ENCODE results near the gene PPM1H.
A peak's percentile ranks its signal among the peaks of the same experiment; 100 is the strongest.

Gene PPM1H

DNA sequence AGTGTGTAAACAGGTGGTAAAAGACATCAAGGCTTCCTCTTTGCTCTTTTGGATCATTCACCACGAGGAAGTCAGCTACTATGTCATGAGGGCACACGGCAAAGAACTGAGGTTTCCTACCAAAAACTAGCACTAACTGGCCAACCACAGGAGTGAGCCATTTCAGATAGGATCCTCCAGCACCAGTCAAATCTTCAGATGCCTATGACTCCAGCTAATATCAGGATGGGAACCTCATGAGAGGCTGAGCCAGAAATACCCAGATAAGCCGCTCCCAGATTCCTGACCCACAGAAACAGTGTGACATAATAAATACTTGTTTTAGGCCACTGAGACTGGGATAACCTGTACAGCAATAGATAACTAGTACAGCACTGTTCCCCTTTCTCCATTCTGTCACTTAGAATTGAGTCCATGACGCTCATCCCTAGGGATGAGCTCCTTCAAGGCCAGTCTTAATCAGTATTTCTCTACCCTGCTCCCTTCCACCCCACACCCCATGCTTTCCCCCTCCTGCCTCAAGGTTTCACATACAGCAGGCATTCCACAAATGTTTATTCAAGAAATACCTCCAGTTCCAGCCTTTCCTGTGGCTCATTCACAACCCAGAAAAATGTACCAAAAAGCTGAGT lies 68.4 kb downstream of the PPM1H start:
- DNase-seq: no peak

DNA sequence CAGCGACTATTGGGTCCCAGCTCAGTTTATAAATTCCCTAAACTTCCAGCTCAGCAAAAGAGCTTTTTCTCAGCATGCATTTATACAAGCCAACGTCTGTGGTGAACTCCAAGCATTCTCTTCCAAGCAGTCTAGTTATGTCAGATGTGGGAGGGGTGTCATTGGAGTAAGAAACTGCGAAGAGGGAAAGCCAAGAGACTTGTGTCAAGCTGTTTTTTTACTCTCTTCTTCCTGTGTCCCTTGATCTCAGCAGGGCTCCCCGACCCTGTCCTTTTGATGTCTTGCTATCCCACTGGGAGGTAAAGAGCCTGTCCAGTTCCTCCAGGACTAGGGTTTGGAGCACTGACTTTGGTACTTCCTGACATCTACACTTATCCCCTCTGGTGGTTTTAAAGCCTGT lies 69.0 kb downstream of the PPM1H start:
- DNase-seq: no peak

DNA sequence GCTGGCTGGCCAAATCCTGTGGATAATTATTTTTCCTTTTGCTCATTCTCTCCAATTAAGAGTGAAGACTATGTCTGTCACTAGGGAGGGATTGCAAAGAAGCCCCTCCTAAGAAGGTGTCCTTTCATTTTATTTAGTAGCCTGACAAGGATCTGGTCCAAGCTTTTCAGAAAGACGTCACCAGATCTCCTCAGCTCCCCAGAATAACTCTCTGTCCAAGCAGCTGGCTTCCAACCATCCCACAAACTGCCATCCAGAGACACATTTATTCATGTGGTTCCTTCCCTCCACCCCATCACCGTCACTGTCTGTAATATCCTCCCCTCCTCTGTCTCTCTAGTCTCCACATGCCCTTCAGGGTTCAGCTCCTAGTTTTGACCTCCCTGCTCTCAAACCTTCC lies 69.9 kb downstream of the PPM1H start:
- DNase-seq: no peak

DNA sequence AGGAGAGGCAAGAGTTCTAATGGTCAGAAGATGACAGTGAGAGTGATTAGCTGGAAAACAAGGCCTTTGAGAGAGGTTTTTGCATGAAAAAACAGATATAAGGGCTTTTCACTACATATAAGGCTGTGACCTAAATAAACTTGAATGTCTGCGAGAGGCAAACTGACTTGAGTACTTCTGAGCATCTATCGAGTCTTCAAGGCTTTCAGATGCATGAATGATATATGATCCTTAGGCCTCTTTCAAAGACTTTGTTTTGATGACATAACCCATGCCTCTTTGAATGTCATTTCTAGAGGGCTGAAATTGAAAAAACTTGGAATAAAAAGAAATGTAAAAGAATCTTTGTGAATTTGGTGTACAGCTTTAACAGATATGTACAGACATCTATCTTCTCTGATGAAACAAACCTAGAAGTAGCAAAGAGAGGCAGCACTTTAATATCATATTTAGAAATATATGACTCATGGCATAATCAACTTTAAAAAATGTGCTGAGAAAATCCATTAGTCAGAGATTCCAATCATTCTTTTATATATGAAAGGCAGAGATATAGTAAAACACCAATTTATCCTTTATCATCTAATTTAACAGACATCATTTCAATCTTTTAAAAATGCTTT lies 72.6 kb downstream of the PPM1H start:
- DNase-seq: no peak

DNA sequence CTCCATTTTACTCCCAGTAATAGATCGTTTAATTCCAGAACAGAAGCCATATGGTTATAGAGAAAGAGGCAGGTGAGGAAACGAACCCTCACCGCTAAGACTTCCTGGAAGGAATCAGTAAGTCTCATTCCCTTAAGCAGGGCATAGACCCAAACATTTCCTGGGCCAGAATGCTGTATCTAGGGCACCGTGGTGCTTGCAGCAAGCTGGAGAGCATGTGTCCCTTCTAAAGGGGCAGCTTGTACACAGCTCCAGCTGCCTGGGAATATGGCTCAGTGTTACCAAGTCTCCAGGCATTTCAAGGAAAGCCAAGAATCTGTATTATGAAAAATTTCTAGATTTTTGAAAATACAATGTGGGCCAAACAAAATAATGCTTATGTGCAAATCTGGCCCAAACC lies 73.4 kb downstream of the PPM1H start:
- peak in 1 of 2 experiments; percentile 43 for DNase-seq

DNA sequence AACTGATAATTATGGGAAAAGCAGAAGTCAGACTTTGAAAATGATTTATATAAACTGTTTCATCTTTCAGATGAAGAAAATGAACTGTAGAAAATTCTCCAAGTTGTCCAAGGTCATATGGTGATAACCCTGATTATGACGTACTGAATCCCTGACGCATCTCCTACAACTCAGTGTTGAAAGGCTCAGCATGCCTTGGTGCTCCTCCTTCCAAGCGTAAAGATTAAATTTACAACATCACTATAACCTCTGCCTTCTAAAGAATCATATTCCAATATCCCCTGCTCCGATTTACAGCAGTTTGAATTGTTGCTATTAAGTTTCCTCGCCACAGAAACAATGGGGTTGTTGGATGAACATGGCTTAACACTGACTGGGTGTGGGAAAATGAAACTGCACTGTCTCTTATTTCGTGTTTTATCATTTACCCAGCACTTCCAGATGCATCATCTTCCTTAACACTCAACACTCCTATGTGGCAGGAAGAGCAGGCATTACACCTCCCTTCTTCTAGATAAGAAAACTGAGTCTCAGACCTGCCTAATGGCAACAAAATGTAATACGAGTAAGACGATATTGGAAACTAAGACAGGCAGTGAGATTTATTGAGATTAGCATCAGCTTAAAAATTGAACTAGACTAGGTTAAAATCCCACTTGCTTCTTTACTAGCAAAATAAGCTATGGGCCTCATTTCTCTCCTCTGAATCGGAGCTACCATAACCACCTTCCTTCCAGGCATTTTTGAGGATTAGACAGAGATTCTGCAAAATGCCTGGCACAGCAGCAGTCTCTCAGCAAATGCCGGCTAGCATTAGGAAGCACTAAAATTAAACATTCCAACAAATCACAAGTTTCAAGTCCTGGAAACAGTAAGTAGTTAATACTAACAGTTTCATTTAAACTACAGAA lies 74.2 kb downstream of the PPM1H start:
- no peak for DNase-seq

DNA sequence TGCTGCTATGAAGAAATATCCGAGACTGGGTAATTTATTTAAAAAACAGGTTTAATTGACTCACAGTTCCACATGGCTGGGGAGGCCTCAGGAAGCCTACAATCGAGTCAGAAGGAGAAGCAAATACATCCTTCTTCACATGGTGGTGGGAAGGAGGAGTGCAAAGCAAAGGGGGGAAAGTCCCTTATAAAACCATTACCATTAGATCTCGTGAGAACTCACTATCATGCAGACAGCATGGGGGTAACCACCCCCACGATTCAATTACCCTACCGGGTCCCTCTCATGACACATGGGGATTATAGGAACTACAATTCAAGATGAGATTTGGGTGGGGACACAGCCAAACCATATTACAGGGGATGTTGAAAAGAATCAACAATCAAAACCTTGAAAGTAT lies 74.9 kb downstream of the PPM1H start:
- no peak for DNase-seq

DNA sequence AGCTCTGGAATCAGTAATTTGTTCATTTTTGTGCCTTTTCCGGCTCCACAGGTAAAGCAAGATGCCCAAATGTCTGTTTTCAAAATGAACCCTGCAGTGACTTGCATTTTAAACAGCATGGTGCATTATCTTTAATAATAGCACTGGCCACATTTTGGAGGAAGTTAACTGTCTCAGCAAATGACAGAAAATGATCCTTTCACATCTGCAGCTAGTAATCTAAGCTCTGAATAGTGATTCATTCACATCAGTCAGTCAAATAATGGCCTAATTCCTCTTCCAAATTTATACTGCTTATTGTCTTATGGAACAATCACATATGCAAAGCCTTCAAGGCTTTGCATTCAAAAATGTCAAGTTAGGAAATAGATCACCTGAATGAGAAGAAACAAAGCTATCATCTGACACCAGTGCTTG lies 75.6 kb downstream of the PPM1H start:
- peak in 1 of 2 experiments; percentile 48 for DNase-seq

DNA sequence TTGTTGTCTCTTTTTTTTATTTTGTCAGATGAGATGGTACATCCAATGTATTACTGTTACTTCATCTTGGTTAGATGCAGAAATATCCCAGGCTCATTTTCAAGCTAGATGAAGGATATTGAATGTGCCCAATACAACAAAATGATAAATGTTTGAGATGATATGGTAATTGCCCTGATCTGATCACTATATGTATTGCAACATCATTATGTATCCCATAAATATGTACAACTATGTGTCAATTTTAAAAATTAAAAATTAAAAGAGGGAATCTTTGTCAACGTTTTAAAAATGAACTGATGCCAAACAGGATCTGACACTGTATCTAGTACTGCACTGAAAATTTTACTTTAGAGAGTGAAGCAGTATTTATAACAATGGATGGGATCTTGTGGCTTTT lies 78.5 kb downstream of the PPM1H start:
- no peak for DNase-seq

DNA sequence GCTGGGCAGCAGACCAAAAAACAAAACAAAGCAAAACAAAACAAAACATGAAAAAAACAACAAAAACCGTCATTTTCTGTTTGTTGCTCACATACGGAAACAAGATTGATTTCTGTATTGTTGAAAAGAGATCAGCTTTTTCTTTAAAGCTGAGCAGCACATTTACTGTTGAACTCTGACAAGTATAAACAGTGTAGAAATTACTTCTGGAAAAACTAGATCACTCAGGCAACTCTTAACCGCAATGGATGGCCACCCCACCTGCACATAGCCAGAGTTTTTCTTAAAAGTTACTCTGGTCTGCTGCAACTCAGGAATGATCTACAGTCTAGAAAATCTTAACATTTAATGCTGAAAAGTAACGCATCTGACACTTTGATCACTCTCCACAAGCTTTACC lies 80.9 kb downstream of the PPM1H start:
- no peak for DNase-seq

DNA sequence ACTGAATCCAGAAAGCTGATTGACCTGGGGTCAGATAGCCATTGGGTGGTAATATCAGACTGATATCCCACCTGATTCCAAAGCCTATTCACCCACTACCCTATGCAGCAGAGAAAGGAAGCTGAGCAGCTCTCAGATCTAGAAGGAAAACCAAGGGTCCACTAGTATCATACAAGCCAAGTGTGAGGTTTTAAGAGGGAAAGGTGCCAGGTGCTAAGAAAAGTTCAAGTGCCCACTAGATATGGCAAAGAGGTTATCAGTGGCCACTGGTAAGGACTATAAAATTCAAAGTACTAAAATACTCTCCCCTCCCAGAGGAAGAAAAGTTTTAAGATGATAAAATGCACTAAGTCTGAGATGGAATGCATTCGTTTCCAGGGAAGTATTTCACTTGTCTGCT lies 85.6 kb downstream of the PPM1H start:
- DNase-seq: no peak

DNA sequence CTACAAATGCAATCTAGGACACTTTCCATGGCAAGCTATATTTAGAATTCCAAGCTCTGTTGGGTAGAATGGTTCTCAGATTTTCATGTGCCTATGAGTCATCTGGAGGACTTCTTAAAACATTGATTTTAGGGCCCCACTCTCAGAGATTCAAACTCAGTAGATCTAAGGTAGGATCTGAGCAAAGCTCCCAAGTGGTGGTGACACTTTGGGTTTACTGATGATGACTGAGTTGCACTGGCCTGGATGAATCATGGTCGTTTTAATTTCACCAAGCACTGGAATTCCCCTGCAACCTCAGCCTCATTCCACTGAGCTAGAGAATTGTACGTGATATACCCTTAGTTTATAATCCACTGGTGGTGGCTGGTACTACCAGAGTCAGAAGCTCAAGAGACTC lies 86.5 kb downstream of the PPM1H start:
- no peak for DNase-seq

DNA sequence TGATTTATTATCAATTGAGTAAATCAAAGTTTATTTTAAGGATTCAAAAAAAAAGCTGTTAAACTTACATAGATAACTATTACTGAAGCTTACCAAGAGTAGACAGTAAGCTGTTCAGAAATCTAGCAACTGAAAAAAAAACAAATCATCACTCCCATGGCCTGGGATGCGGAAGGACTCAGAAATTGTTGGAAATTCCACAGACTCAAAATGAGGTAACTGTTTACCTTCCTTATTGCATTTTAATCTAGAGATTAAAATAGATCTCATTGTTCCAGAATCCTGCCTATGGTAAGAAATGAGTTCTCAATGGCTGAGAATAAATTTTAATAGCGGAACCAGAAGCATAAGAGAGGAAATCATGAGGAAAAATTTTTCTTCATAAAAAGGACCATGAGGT lies 87.2 kb downstream of the PPM1H start:
- no peak for DNase-seq

DNA sequence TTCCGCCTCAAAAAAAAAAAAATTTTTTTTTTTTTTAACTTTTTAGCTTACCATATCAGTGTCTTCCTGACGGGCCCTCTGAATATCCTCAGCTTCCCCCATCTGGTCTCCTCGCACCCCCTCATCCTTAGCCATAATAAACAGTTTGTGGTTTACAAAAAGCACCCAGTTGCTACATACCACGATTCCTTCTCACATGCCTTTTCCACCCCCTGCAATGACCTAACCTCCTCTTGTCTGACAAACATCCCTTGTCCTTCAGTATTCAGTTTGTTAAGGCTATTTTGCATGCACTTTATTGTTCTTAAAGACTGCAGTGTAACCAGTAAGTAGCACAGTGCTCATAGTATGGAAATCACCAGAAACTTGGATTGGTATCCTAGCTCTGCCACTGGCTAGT lies 88.5 kb downstream of the PPM1H start:
- peak; percentile 14 to 19 for DNase-seq

DNA sequence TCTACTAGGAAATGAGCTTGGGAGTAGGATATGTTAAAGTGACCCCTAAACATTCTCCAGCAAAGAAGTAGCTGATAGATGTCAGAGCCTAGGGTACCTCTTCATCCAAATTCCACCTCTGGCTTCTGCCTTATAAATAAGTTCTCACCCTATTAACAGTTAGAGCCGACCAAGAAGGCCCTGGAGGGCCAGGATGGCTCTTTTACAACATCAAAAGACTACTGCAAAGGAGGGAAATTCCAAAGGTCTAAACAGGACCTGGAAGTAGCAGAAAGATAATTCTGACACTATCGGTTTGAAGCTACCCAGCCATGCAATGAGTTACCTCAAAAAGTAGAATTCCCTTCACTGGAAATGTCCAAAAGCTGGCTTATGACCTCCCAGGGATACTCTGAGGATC lies 90.0 kb downstream of the PPM1H start:
- DNase-seq: no peak

DNA sequence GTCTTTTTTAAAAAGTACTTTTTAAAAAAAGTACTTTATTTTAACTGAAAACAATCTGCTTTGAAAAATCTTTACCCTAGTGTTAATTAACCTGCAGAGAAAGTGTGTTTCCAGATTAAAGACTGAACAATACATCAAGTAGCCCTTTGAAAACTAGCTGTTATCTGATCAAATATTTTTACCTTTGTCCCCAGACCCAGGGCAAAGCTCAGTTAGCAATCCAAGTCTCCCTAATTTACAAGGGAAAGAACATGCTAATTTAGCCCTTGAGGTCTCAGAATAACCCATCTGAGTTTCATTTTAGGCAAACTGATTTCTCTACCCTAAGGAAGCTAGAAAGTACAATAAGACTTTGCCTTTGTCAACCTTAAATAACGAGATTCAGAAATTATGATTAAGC lies 91.2 kb downstream of the PPM1H start:
- peak; percentile 82 to 84 for DNase-seq

DNA sequence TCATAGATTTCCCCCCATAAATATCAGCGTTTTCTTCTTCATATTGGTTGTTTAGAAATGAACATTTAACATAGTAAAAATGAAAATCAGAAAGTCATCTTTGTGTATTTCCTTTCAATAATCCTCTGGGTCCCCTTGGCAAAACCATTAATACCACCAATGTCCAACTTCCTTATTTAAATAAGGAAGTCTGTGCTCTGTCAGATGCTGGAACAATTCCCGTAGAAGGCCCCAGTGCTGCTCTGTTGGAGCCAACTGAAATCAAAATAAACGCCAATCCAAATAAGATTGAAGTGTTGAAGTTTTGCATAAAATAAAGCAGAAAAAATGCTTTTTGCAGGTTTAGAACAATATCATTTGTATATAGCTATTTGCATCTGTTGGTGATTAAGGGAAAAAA lies 93.1 kb downstream of the PPM1H start:
- DNase-seq: peak; percentile 33 to 66

DNA sequence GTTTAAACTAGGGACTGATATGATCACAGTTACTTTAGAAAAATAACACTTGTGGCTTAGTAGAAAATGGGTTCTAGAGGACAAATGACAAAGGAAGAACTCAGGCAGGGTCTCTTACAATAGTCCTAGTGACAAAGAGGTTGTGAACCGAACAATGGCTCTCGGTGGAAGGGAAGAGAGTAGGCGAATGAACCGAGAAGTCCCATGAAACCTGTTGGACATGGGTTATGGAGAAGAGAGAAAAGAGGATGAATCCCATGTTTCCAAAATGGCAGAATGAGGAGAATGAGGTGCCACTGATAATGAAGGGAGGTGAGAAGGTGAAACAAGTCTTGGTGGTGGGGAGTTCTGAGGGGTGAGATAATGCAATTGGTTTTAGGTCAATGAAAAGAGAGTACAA lies 94.1 kb downstream of the PPM1H start:
- no peak for DNase-seq

DNA sequence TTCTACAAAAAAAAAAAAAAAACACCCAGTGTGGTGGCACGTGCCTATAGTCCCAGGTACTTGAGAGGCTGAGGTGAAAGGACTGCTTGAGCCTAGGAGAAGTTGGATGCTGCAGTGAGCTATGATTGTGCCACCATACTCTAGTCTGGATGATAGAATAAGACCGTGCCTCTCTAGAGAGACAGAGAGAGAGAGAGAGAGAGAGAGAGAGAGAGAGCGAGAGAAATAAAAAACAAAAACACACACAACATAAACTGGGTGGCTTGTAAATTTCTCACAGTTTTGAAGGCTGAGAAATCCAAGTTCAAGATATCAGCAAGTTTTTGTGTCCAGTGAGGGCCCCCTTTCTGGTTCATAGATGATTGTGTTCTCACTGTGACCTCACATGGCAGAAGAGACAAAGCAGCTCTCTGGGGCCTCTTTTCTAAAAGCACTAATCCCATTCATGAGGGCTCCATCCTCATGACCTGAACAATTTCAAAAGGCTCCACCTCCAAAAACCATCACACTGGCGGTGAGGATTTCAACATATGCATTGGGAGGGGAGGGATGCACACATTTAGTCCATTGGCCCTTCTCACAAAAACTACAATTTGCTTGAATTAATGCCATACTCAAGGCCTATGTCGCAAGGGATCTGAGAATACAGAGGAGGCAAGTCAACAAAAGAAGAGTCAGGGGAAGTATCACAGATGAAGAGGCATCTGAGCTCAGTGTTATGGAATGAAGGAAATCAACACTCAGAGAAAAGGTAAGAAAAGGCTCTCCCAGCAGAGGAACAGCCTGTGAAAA lies 94.9 kb downstream of the PPM1H start:
- no peak for DNase-seq

DNA sequence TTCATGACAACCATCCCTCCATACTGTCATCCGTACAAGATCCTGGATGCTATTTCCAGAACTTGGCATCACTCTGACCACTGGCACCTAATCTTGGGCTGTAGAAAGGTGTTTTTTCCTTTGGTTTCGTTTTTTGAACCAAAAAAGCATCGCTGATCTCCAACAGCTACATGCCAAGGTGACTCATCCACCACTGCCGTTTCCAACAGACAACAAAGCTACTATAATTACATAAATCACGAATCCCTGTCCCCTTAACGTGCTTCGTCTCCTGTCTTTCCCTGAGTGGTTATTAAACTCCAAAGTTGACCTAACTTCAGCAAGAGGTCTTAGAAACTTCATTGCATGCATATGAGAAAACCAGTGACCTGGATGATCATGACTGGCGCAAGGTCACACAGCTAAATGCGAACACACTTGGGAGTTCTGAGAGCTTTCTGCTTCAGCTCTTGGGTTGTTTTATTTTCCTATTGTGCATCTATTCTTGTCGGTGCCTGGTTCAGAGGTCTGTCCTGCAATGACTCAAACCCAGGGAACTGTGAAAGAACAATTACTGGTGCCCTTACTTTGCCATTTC lies 99.9 kb downstream of the PPM1H start:
- no peak for DNase-seq

DNA sequence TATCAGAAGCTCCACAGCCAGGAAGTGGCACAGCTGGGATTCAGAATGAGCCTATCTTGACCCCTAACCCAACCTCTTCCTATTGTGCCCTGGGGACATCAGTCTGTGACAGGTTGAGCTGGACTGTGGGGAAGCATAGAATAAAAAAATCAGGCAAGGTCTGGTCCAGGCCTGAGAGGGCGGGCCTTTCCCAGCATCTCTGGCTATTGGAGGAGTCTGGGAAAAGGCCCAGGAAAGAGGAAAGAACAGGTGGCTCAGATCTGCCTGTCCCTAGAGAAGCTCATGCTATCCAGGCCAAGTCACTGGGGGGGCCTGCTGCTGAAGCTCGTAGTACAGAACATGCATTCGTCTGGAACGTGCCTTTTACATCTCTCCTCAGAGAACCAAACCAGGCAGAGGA lies 100.5 kb downstream of the PPM1H start:
- DNase-seq: no peak

DNA sequence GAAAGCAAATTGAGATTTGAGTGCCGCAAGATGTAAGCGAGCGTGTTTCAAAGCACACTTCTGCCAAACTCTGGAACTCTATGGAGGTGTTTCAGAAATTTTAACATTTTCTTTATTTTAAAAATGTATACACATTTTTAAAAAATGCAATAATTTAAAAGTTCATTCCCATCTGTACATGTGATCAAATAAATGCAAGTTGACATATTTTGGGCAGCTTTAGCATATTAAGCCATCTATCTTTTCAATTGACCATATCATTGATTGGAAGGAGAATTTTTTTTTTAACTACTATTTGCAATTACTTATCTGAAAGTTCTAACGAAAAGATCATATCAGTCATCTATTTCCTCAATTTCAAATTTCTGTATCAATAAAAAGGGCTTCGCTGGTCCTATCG lies 101.3 kb downstream of the PPM1H start:
- no peak for DNase-seq

DNA sequence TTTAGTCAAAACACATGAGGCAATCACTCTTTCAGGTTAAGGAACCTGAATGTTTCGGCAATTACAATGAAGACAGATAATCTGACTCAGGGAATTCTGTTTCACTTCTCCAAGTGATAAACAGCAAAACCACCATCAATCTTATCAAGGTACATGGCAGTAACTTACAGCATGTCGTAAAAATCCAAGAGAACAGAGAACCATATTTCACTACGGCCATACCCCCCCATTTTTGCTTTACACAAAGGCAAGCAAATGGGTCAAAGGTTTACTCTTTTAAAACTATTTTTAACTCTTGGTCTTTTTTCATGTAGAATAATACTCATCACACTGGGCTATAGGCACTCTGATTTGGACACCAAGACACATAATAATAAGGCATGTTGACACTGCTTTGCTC lies 102.4 kb downstream of the PPM1H start:
- no peak for DNase-seq
